Esophagus muscularis mucosa (tissue), 4 donors: ENCODE measurements around the gene ARAF. TPM values are rescaled to one million over a fixed set of nuclear protein-coding genes. Genes with fewer than 3 reads are reported as not detected.

Experiments
- DNase-seq: peaks from one replicate; pipeline ENCODE4 v3.0.0-alpha.2; 2017; ENCODE audit errors: extremely low spot score
- H3K27ac ChIP-seq, 4 donors: fragments of 200-600 bp; sonication (generic); replicated peaks in 1 of 4; 1 replicate in 3 of 4; 2 replicates in 1 of 4; pipeline ENCODE4 v1.5.1; 2016 to 2019; ENCODE audit warnings: mild to moderate bottlenecking in 1 of 4
- H3K27me3 ChIP-seq, 4 donors: fragments of 200-600 bp; sonication (generic); one replicate each; pipeline versions ENCODE4 v1.5.1 to v1.6.0; 2016 to 2019
- H3K36me3 ChIP-seq, 4 donors: fragments of 200-600 bp; sonication (generic); one replicate each; pipeline ENCODE4 v1.5.1; 2016 to 2019
- H3K4me1 ChIP-seq, 4 donors: fragments of 200-600 bp; sonication (generic); one replicate each; pipeline ENCODE4 v1.5.1; 2016 to 2019
- H3K4me3 ChIP-seq, 4 donors: fragments of 200-600 bp; sonication (generic); 1 replicate in 2 of 4; 2 replicates in 2 of 4; pipeline ENCODE4 v1.5.1; 2016 to 2019; ENCODE audit warnings: mild to moderate bottlenecking in 4 of 4, moderate library complexity in 1 of 4
- H3K9me3 ChIP-seq, 4 donors: fragments of 200-600 bp; sonication (generic); 1 replicate in 3 of 4; 2 replicates in 1 of 4; pipeline ENCODE4 v1.5.1; 2016 to 2019
- EP300 ChIP-seq: sonication (generic); formaldehyde crosslinking; IDR thresholded peaks from one replicate; pipeline ENCODE4 v1.6.1; 2017; ENCODE audit warnings: antibody characterized with exemption
- POLR2A ChIP-seq: fragments of 450-650 bp; IDR thresholded peaks from one replicate; pipeline ENCODE4 v1.6.1; 2017; ENCODE audit warnings: antibody characterized with exemption, moderate library complexity, mild to moderate bottlenecking, low read depth
- POLR2AphosphoS5 ChIP-seq, 2 donors: sonication (generic); formaldehyde crosslinking; IDR thresholded peaks; one replicate each; pipeline ENCODE4 v1.6.1; 2017; ENCODE audit warnings: antibody characterized with exemption in 2 of 2
- WGBS: methylation state at CpG from one replicate; pipeline ENCODE4 v1.1.5; 2018; 5-methylcytosine and 5-hydroxymethylcytosine counted together
- intact Hi-C: fragments of 100-400 bp; cut with DNase I; formaldehyde crosslinking; loops from one replicate; pipeline ENCODE4 v1.15.1; 2023
- total RNA-seq, 4 donors: library from RNA; depleted of rRNA; stranded (reverse); fragments of >200 nt; gene quantifications; one replicate each; pipeline versions ENCODE4 v1.1.0 to v1.2.1, GENCODE V29; 2016
- TF ChIP-seq, protein P1 (sequence below), 3 experiments: fragments of 200-600 bp in 2 of 3; fragments of 450-650 bp in 1 of 3; sonication (generic) in 2 of 3; IDR thresholded peaks; one replicate each; pipeline ENCODE4 v1.5.1; 2017 to 2019; ENCODE audit warnings: antibody characterized with exemption in 3 of 3, mild to moderate bottlenecking in 2 of 3, moderate library complexity in 1 of 3

Gene ARAF
- total RNA-seq, 4 donors from 2014 or later: 39.3 to 49.6 (median 42.8) TPM

DNA sequence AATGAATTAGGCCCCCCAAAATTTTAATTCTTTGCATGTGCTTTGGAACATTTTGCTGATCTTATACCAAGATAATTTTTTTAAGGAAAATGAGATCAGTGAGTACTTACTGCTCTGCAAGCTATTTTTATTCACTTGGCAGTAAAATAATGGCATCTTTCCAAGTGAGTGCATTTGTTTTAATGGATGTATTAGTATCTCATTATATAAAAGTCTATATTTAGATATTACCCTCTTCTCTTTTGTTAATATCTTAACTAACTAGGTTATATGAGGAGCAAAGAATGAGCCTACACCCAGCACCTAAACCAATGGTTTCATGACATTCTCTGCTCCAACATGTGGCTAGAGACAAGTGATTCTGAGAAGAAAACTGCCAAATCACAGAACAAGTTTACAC, 21.1 kb upstream of the ARAF start:
- Histone ChIP-seq H3K27me3 (no peaks in the 10 kb centered on the region), H3K36me3 (no peaks in the 10 kb centered on the region), H3K4me1 (peaks cover 14 to 25% (median 16%) of the 10 kb centered on the region in 4 donors), H3K9me3 (no peaks in the 10 kb centered on the region), H3K4me3 (no peak overlapping the region), H3K27ac (peak overlapping the region; percentile 78 to 82 (median 80))
- TF ChIP-seq, protein P1, sequence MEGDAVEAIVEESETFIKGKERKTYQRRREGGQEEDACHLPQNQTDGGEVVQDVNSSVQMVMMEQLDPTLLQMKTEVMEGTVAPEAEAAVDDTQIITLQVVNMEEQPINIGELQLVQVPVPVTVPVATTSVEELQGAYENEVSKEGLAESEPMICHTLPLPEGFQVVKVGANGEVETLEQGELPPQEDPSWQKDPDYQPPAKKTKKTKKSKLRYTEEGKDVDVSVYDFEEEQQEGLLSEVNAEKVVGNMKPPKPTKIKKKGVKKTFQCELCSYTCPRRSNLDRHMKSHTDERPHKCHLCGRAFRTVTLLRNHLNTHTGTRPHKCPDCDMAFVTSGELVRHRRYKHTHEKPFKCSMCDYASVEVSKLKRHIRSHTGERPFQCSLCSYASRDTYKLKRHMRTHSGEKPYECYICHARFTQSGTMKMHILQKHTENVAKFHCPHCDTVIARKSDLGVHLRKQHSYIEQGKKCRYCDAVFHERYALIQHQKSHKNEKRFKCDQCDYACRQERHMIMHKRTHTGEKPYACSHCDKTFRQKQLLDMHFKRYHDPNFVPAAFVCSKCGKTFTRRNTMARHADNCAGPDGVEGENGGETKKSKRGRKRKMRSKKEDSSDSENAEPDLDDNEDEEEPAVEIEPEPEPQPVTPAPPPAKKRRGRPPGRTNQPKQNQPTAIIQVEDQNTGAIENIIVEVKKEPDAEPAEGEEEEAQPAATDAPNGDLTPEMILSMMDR (IDR thresholded peaks at IDR 0.05): no peak
- TF ChIP-seq POLR2AphosphoS5 (IDR thresholded peaks at IDR 0.05) (no peak), POLR2A (no peak), EP300 (no peak)
- DNase-seq: no peak
- intact Hi-C loops: no loop called here

DNA sequence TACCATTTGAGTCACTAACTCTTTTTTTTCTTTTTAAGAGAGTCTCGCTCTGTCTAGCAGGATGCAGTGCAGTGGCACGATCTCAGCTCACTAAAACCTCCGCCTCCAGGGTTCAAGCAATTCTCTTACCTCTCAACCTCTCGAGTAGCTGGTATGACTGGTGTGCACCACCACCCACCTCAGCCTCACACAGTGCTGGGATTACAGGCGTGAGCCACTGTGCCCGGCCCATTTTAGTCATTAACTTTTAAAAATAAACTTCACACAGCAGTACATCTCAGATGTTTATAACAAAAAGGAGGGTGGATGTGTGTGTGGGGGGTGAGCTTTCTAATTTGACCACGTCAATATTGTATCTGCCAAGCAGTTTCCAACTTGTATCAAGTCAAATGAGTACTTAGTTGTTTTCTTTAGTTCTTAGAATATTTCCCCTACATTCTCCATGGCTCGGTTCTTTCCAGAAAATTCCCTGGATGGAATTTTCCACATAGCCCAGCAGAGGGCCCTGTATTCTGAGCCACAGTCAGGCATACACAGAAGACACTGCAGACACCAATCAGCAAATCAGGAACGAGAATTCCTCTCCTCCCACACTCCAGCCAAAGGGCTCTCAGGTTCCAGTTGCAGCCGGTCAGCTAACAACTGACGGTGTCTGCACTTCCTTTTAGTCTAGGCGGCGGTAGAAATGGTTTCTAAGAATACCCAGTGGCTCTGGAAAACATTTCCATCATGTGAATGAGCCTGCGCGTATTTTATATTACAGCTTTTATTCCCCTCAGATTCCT, 20.1 kb upstream of the ARAF start:
- intact Hi-C loops: no loop called here
- no peaks in the 10 kb centered on the region for H3K27me3 ChIP-seq
- peak overlapping the region; percentile 78 to 82 (median 80) for H3K27ac ChIP-seq
- H3K36me3 ChIP-seq: no peaks in the 10 kb centered on the region
- 43% methylated on average over 15 of the region's 15 CpGs for WGBS
- no peak for DNase-seq
- H3K9me3 ChIP-seq: no peaks in the 10 kb centered on the region
- H3K4me1 ChIP-seq: peaks cover 14 to 25% (median 16%) of the 10 kb centered on the region in 4 donors
- H3K4me3 ChIP-seq: no peak overlapping the region
- no peak for TF ChIP-seq POLR2A
- TF ChIP-seq EP300: no peak
- TF ChIP-seq, protein P1 (IDR thresholded peaks at IDR 0.05): peak; percentile 56 to 67 (median 57)
- TF ChIP-seq POLR2AphosphoS5 (IDR thresholded peaks at IDR 0.05): peak; percentile 78 to 83

DNA sequence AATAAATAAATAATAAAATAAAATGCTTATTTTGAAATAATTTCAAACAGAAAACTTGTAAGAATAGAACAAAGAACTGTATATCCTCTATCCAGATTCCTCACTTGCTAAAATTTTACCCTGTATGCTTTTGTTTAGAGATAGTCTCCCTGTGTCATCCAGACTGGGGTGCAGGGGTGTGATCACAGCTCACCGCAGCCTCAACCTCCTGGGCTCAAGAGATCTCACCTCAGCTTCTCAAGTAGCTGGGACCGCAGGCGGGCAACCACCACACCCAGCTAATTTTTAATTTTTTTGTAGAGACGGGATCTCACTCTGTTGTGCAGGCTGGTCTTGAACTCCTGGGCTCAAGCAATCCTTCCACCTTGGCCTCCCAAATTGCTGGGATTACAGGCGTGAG, 17.5 kb upstream of the ARAF start:
- H3K4me3 ChIP-seq: no peak overlapping the region
- no peak for TF ChIP-seq POLR2A
- TF ChIP-seq, protein P1 (IDR thresholded peaks at IDR 0.05): no peak
- no peak for TF ChIP-seq POLR2AphosphoS5 (IDR thresholded peaks at IDR 0.05)
- no peak for TF ChIP-seq EP300
- 84% methylated on average over 5 of the region's 5 CpGs for WGBS
- intact Hi-C loops: no loop called here
- H3K36me3 ChIP-seq: no peaks in the 10 kb centered on the region
- H3K9me3 ChIP-seq: no peaks in the 10 kb centered on the region
- H3K27me3 ChIP-seq: no peaks in the 10 kb centered on the region
- no peak for DNase-seq
- H3K27ac ChIP-seq: no peak overlapping the region
- H3K4me1 ChIP-seq: peaks cover 14 to 25% (median 16%) of the 10 kb centered on the region in 4 donors

DNA sequence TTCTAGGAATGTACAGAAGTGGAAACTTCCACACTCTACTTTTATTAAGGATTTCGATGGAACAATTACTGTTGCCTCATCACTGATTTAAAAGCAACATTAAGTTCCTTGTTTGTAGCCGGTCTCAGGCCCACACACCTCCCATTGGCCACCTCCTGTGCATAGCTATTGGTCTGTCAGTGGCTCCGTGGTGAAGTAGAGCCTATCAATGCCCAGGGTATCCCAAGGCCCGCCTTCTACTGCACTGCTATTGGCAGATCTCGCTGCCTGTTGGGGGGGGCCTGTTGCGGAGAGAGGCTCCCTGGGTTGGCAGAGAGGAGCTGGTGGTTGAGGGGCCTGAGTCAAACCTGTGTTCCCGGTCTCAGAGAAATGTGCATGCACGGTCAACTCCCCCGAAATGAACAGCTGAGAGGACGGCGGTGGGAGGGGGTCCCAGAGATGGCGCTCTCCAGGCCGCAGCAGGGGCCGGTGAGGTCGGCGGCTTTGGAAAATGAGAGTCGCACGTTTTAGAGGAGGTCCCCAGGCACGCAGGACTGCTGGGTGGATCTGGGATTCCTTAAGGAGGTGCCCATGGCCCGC, 4.9 kb upstream of the ARAF start:
- H3K36me3 ChIP-seq: no peaks in the 10 kb centered on the region
- intact Hi-C loops: no loop called here
- TF ChIP-seq EP300 (no peak), POLR2AphosphoS5 (IDR thresholded peaks at IDR 0.05) (peak; percentile 82 to 90), POLR2A (peak; percentile 52)
- TF ChIP-seq, protein P1 (IDR thresholded peaks at IDR 0.05): no peak

More for the DNA sequence above, 4.9 kb upstream of the ARAF start:
- peaks cover 0 to 1% (median 0%) of the 10 kb centered on the region in 4 donors for H3K9me3 ChIP-seq
- H3K4me1 ChIP-seq: peaks cover 0 to 18% (median 17%) of the 10 kb centered on the region in 4 donors
- no peaks in the 10 kb centered on the region for H3K27me3 ChIP-seq
- 40% methylated on average over 18 of the region's 20 CpGs for WGBS
- peak overlapping the region; percentile 51 to 60 (median 54) for H3K4me3 ChIP-seq
- peak; percentile 95 for DNase-seq
- peak overlapping the region; percentile 83 to 88 (median 86) for H3K27ac ChIP-seq
